H1 (cell line): ENCODE results near the gene VAV2.

ENCODE experiments used
- BCL11A ChIP-seq, 2 experiments: IDR thresholded peaks; one replicate each; pipeline ENCODE4 v1.6.1; 2011; ENCODE audit warnings: low read depth in 2 of 2, low read length in 2 of 2, mild to moderate bottlenecking in 2 of 2
- CTCF ChIP-seq, 3 experiments: IDR thresholded peaks; 1 replicate in 2 of 3; 2 replicates in 1 of 3; pipeline versions ENCODE4 v1.5.1 to v1.6.1; 2011; ENCODE audit warnings: low read length in 3 of 3, mild to moderate bottlenecking in 3 of 3, inconsistent platforms in 2 of 3, low read depth in 1 of 3, moderate library complexity in 1 of 3; ENCODE audit not compliant: insufficient read depth in 1 of 3; ENCODE audit errors: control extremely low read depth in 1 of 3
- EP300 ChIP-seq, 2 experiments: IDR thresholded peaks; 1 replicate in 1 of 2; 2 replicates in 1 of 2; pipeline ENCODE4 v1.6.1; 2011 to 2012; ENCODE audit warnings: low read depth in 2 of 2, low read length in 2 of 2, mild to moderate bottlenecking in 2 of 2, borderline replicate concordance in 1 of 2, inconsistent platforms in 1 of 2, moderate library complexity in 1 of 2
- NRF1 ChIP-seq: IDR thresholded peaks from 2 replicates; pipeline ENCODE4 v1.6.1; 2011; ENCODE audit warnings: mild to moderate bottlenecking, low read depth, low read length, improper control_type of control experiment
- RNF2 ChIP-seq: fragments of 200-900, 300-1000 bp; sonication (generic); IDR thresholded peaks from 2 replicates; pipeline ENCODE4 v1.7.1; 2016; ENCODE audit warnings: borderline replicate concordance, low read depth, mild to moderate bottlenecking, antibody characterized with exemption, low read length; ENCODE audit not compliant: poor library complexity, severe bottlenecking; ENCODE audit errors: missing control alignments
- SP4 ChIP-seq: IDR thresholded peaks from 2 replicates; pipeline ENCODE4 v1.6.1; 2012; ENCODE audit warnings: low read length, inconsistent platforms

DNA sequence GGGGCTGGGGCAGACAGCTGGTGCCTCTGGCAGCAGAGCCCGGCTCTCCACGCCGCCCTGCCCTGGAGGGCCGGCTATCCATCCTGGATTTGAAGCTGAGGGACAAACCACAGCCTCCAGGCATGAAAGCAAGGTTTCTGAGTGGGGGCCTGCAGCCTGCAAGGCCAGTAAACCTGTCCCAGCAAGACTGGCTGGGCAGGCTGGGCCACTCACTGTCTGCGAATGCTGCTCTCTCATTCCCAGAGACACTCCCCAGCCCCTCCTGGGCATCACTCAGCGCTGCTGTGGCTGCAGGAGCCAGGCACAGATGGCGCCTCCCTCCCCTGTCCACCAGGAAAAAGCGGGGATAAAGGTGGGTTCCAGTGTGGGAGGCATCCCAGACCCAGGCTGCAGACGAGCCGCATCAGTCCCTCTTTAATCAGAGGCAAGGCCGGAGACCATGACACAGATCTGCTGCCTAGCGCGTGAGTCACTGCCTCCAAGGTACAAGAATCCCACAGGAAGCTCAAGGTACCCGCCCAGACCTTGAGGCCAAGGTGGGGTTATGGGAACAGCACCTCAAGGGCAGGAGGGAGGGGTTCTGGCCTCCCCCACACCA, 118.0 kb downstream of the VAV2 start:
- TF ChIP-seq SP4 (no peak), NRF1 (no peak), EP300 (IDR thresholded peaks at IDR 0.05; ENCODE audit: borderline replicate concordance in 1 of 2, low read depth in 2 of 2, low read length in 2 of 2) (no peak), BCL11A (IDR thresholded peaks at IDR 0.05; ENCODE audit: low read depth in 2 of 2, low read length in 2 of 2) (no peak), CTCF (IDR thresholded peaks at IDR 0.05; ENCODE audit: control extremely low read depth in 1 of 3, insufficient read depth in 1 of 3, low read depth in 1 of 3, low read length in 3 of 3) (no peak), RNF2 (no peak)
